ENCODE measurements around the gene MINDY4.

- TF ChIP-seq, protein P1, sequence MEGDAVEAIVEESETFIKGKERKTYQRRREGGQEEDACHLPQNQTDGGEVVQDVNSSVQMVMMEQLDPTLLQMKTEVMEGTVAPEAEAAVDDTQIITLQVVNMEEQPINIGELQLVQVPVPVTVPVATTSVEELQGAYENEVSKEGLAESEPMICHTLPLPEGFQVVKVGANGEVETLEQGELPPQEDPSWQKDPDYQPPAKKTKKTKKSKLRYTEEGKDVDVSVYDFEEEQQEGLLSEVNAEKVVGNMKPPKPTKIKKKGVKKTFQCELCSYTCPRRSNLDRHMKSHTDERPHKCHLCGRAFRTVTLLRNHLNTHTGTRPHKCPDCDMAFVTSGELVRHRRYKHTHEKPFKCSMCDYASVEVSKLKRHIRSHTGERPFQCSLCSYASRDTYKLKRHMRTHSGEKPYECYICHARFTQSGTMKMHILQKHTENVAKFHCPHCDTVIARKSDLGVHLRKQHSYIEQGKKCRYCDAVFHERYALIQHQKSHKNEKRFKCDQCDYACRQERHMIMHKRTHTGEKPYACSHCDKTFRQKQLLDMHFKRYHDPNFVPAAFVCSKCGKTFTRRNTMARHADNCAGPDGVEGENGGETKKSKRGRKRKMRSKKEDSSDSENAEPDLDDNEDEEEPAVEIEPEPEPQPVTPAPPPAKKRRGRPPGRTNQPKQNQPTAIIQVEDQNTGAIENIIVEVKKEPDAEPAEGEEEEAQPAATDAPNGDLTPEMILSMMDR (IDR thresholded peaks at IDR 0.05): no peak
- no peak for TF ChIP-seq POLR2A (IDR thresholded peaks at IDR 0.05)
Measured at GRCh38 chr7:30865821-30866220, 94.6 kb downstream of the MINDY4 start.

Data from right lobe of liver (tissue), 4 donors.